ENCODE results near the gene CERS6. TPM values are rescaled to one million over a fixed set of nuclear protein-coding genes. Genes with fewer than 3 reads are reported as not detected.
A peak's percentile ranks its signal among the peaks of the same experiment; 100 is the strongest.

The CERS6 gene
- total and polyA plus RNA-seq, 2 experiments from 2014 or later = 7.4 to 35.0 TPM

DNA sequence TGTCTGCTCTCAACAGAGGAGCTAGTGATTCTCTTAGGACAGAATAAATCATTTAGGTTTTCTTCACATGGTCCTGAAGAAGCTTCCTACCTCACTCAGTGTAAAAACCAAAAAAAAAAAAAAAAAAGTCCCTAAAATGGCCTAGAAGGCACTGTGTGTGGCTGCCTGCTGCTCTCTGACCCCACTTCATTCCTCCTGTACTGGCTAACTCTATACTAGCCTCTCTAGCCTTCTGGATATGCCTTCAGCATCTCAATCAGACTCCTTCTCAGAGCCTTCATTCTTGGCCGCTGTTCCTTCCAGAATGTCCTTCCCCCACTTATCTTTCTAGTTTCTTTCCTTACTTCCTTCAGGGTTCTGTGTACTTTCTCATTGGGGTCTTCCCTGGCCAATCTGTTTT is 82.1 kb downstream of the CERS6 start:
- 0 out of 2 replicates have a peak, but pooled peaks cover 4% of the 10 kb centered on the region for H3F3A ChIP-seq (replicated peaks; ENCODE audit: low read depth)
- peaks cover 16% of the 10 kb centered on the region for H3K4me1 ChIP-seq (ENCODE audit: insufficient read depth)
- H3K9me3 Mint-ChIP-seq = peaks cover 8% of the 10 kb centered on the region; the same call in 2 of the 3 replicates
- peak overlapping the region; percentile 29; the same call in 1 of the 2 replicates for H3K27ac ChIP-seq (ENCODE audit: low read depth)
- H3K36me3 Mint-ChIP-seq (ENCODE audit: low read depth) = peaks cover 17% of the 10 kb centered on the region
- no peak overlapping the region for H3K4me3 Mint-ChIP-seq
- H3K27me3 Mint-ChIP-seq (ENCODE audit: insufficient read depth, low read depth, poor library complexity) = peaks cover 5% of the 10 kb centered on the region
- no peaks in the 10 kb centered on the region for H3K36me3 ChIP-seq (ENCODE audit: insufficient read depth)
- H3K27ac Mint-ChIP-seq = 0 out of 2 replicates have a peak overlapping the region, but pooled peaks have one; percentile 20
- no peak overlapping the region for H3K4me2 ChIP-seq
- peaks cover 19% of the 10 kb centered on the region for H3K4me1 Mint-ChIP-seq
- DNase-seq (ENCODE audit: low spot score) (no peak), ATAC-seq (peak; percentile 32; the same call in 2 of the 3 replicates)
- TF ChIP-seq NANOG (IDR thresholded peaks at IDR 0.05; ENCODE audit: borderline replicate concordance) (no peak), POLR2AphosphoS5 (IDR thresholded peaks at IDR 0.05; ENCODE audit: low read depth) (no peak), ZNF331 (CRISPR knock-in tag; IDR thresholded peaks at IDR 0.05; ENCODE audit: low read depth) (no peak), EZH2phosphoT487 (IDR thresholded peaks at IDR 0.05; ENCODE audit: unreplicated experiment) (no peak), JUNB (IDR thresholded peaks at IDR 0.05; ENCODE audit: unreplicated experiment) (no peak), ZNF114 (CRISPR knock-in tag; IDR thresholded peaks at IDR 0.05) (no peak)
- H2AFZ ChIP-seq = no peak overlapping the region
- H3K27me3 ChIP-seq (ENCODE audit: insufficient read depth) = no peaks in the 10 kb centered on the region
- H3K9me2 ChIP-seq (ENCODE audit: insufficient read depth) = no peaks in the 10 kb centered on the region; the same call in 1 of the 2 replicates
- no peaks in the 10 kb centered on the region for H4K20me1 ChIP-seq (replicated peaks; ENCODE audit: insufficient read depth)
- H3K79me2 ChIP-seq (replicated peaks; ENCODE audit: insufficient read depth) = peaks cover 84% of the 10 kb centered on the region
- H3K4me3 ChIP-seq = no peak overlapping the region

DNA sequence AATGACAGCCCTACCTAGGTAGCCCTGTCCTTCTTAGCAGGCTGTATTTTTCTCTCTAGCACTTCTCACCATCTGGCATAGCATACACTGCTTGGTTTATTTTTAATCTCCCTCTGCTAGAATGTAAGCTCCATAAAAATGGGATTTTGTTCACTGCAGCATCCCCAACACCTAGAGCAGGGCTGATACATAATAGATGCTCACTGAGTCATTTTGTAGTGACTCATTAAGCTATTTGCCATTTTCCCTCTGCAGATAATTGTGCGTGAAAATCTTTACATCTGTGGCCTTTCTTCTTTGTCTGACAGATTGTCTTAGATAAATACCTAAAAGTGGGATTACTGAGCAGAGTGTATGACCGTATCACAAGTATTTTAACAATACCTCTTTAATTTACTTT is 82.5 kb downstream of the CERS6 start:
- H3K9me2 ChIP-seq (ENCODE audit: insufficient read depth) = no peaks in the 10 kb centered on the region; the same call in 1 of the 2 replicates
- Mint-ChIP-seq H3K4me3 (no peak overlapping the region), H3K4me1 (peaks cover 19% of the 10 kb centered on the region), H3K27ac (0 out of 2 replicates have a peak overlapping the region, but pooled peaks have one; percentile 20), H3K9me3 (peaks cover 8% of the 10 kb centered on the region; the same call in 2 of the 3 replicates), H3K36me3 (ENCODE audit: low read depth) (peaks cover 17% of the 10 kb centered on the region), H3K27me3 (ENCODE audit: insufficient read depth, low read depth, poor library complexity) (peaks cover 5% of the 10 kb centered on the region)
- no peak overlapping the region for H2AFZ ChIP-seq
- H4K20me1 ChIP-seq (replicated peaks; ENCODE audit: insufficient read depth) = no peaks in the 10 kb centered on the region
- no peaks in the 10 kb centered on the region for H3K36me3 ChIP-seq (ENCODE audit: insufficient read depth)
- no peak overlapping the region for H3K4me2 ChIP-seq
- peaks cover 16% of the 10 kb centered on the region for H3K4me1 ChIP-seq (ENCODE audit: insufficient read depth)
- ATAC-seq (no peak), DNase-seq (ENCODE audit: low spot score) (no peak)
- no peaks in the 10 kb centered on the region for H3K27me3 ChIP-seq (ENCODE audit: insufficient read depth)
- peaks cover 84% of the 10 kb centered on the region for H3K79me2 ChIP-seq (replicated peaks; ENCODE audit: insufficient read depth)
- peak overlapping the region; percentile 29; the same call in 1 of the 2 replicates for H3K27ac ChIP-seq (ENCODE audit: low read depth)
- no peak overlapping the region for H3K4me3 ChIP-seq
- H3F3A ChIP-seq (replicated peaks; ENCODE audit: low read depth) = 0 out of 2 replicates have a peak, but pooled peaks cover 4% of the 10 kb centered on the region
- TF ChIP-seq, protein P1, sequence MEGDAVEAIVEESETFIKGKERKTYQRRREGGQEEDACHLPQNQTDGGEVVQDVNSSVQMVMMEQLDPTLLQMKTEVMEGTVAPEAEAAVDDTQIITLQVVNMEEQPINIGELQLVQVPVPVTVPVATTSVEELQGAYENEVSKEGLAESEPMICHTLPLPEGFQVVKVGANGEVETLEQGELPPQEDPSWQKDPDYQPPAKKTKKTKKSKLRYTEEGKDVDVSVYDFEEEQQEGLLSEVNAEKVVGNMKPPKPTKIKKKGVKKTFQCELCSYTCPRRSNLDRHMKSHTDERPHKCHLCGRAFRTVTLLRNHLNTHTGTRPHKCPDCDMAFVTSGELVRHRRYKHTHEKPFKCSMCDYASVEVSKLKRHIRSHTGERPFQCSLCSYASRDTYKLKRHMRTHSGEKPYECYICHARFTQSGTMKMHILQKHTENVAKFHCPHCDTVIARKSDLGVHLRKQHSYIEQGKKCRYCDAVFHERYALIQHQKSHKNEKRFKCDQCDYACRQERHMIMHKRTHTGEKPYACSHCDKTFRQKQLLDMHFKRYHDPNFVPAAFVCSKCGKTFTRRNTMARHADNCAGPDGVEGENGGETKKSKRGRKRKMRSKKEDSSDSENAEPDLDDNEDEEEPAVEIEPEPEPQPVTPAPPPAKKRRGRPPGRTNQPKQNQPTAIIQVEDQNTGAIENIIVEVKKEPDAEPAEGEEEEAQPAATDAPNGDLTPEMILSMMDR (conservative IDR thresholded peaks at IDR 0.05; ENCODE audit: low read depth in 2 of 2) = no peak
- no peak for TF ChIP-seq JUNB (IDR thresholded peaks at IDR 0.05; ENCODE audit: unreplicated experiment)
- no peak for TF ChIP-seq NANOG (IDR thresholded peaks at IDR 0.05; ENCODE audit: borderline replicate concordance)
- TF ChIP-seq POLR2AphosphoS5 (IDR thresholded peaks at IDR 0.05; ENCODE audit: low read depth) = no peak
- TF ChIP-seq ZNF331 (CRISPR knock-in tag; IDR thresholded peaks at IDR 0.05; ENCODE audit: low read depth) = no peak
- TF ChIP-seq, protein P2, sequence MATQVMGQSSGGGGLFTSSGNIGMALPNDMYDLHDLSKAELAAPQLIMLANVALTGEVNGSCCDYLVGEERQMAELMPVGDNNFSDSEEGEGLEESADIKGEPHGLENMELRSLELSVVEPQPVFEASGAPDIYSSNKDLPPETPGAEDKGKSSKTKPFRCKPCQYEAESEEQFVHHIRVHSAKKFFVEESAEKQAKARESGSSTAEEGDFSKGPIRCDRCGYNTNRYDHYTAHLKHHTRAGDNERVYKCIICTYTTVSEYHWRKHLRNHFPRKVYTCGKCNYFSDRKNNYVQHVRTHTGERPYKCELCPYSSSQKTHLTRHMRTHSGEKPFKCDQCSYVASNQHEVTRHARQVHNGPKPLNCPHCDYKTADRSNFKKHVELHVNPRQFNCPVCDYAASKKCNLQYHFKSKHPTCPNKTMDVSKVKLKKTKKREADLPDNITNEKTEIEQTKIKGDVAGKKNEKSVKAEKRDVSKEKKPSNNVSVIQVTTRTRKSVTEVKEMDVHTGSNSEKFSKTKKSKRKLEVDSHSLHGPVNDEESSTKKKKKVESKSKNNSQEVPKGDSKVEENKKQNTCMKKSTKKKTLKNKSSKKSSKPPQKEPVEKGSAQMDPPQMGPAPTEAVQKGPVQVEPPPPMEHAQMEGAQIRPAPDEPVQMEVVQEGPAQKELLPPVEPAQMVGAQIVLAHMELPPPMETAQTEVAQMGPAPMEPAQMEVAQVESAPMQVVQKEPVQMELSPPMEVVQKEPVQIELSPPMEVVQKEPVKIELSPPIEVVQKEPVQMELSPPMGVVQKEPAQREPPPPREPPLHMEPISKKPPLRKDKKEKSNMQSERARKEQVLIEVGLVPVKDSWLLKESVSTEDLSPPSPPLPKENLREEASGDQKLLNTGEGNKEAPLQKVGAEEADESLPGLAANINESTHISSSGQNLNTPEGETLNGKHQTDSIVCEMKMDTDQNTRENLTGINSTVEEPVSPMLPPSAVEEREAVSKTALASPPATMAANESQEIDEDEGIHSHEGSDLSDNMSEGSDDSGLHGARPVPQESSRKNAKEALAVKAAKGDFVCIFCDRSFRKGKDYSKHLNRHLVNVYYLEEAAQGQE (IDR thresholded peaks at IDR 0.05; ENCODE audit: unreplicated experiment) = no peak
- no peak for TF ChIP-seq EZH2phosphoT487 (IDR thresholded peaks at IDR 0.05; ENCODE audit: unreplicated experiment)
- no peak for TF ChIP-seq EZH2 (IDR thresholded peaks at IDR 0.05; ENCODE audit: low read depth, unreplicated experiment)
- no peak for TF ChIP-seq ETS1 (IDR thresholded peaks at IDR 0.05)
- TF ChIP-seq CREB1 (CRISPR knock-in tag; IDR thresholded peaks at IDR 0.05; ENCODE audit: low read depth) = no peak
- no peak for TF ChIP-seq STAT1 (IDR thresholded peaks at IDR 0.05; ENCODE audit: unreplicated experiment)
- TF ChIP-seq ZNF114 (CRISPR knock-in tag; IDR thresholded peaks at IDR 0.05) = no peak
